Muscle of leg (tissue), 11 donors: Measurements from ENCODE around the gene MRPS2. TPM values are rescaled to one million over a fixed set of nuclear protein-coding genes. Genes with fewer than 3 reads are reported as not detected.
"Not testable (repeated sequence)": the region's sequence is repeated elsewhere in the genome, so short reads cannot be mapped to it uniquely, and the experiment has no call there.

Source experiments
- DNase-seq: peaks from one replicate; pipeline ENCODE4 v3.0.0; 2013
- H3K27ac ChIP-seq: one replicate; pipeline ENCODE4 v1.5.1; 2013; ENCODE audit warnings: mild to moderate bottlenecking, low read length, control low read depth
- H3K27me3 ChIP-seq: one replicate; pipeline ENCODE4 v1.6.1; 2013; ENCODE audit warnings: low read length; ENCODE audit not compliant: control insufficient read depth, insufficient read depth
- H3K36me3 ChIP-seq: one replicate; pipeline ENCODE4 v1.6.1; 2013; ENCODE audit warnings: low read length; ENCODE audit not compliant: control insufficient read depth, insufficient read depth
- H3K4me1 ChIP-seq: one replicate; pipeline ENCODE4 v1.6.1; 2013; ENCODE audit warnings: low read length; ENCODE audit not compliant: control insufficient read depth, insufficient read depth
- H3K4me3 ChIP-seq: one replicate; pipeline ENCODE4 v1.5.1; 2013; ENCODE audit warnings: low read length, control low read depth
- H3K9me3 ChIP-seq: replicated peaks from 2 replicates; pipeline ENCODE4 v1.6.1; 2013; ENCODE audit warnings: low read depth, low read length; ENCODE audit not compliant: control insufficient read depth
- WGBS: methylation state at CpG from one replicate; pipeline ENCODE4 v1.1.5; 2013; ENCODE audit warnings: missing lambda C conversion rate; ENCODE audit not compliant: insufficient coverage; 5-methylcytosine and 5-hydroxymethylcytosine counted together
- polyA plus RNA-seq, 8 donors: library from polyadenylated mRNA; unstranded; fragments of 120-200 nt; gene quantifications; one replicate each; pipeline versions ENCODE4 v1.2.1 to v1.2.3, GENCODE V29; 2013; ENCODE audit warnings: inconsistent platforms in 1 of 8, low replicate concordance in 1 of 8; ENCODE audit not compliant: insufficient read length in 8 of 8, insufficient read depth in 1 of 8
- total RNA-seq: library from RNA; stranded (reverse); fragments of 120-200 nt; gene quantifications from one replicate; pipeline ENCODE4 v1.2.4, GENCODE V29; 2013

Gene MRPS2
- total and polyA plus RNA-seq, 9 donors, result 15.6 to 41.6 (median 34.3) TPM

GRCh38 chr9:135533113-135533512, 32.6 kb downstream of the MRPS2 start:
- H3K27me3 ChIP-seq, result peaks cover 3% of the 10 kb centered on the region

DNA sequence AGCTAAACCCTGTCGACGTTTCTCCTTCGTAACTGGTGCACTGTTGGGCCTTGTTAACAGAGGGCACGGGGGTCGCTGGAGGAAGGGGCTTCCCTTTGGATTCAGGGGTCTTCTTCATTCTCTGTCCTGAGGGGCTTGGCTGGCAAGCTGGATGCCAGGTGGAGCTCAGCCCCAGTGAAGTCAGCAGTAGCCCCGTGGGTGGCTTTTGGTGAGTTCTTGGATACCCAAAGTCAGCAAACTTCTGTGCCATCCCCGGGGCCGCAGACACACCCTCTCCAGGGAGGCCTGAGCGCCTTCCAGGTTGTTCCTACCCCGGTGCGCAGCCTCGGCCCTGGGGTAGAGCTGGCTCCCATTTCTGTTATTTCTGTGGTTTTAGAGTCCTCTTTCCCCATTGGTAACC, 33.2 kb downstream of the MRPS2 start:
- no peak overlapping the region for H3K4me3 ChIP-seq
- H3K36me3 ChIP-seq, result no peaks in the 10 kb centered on the region
- no peak overlapping the region for H3K27ac ChIP-seq
- 84% methylated on average over 11 of the region's 12 CpGs for WGBS
- H3K4me1 ChIP-seq, result no peaks in the 10 kb centered on the region
- peaks cover 3% of the 10 kb centered on the region for H3K27me3 ChIP-seq
- H3K9me3 ChIP-seq, result no peaks in the 10 kb centered on the region
- no peak for DNase-seq

More at GRCh38 chr9:135533113-135533512, 32.6 kb downstream of the MRPS2 start:
- Histone ChIP-seq H3K36me3 (no peaks in the 10 kb centered on the region), H3K9me3 (no peaks in the 10 kb centered on the region), H3K27ac (no peak overlapping the region), H3K4me3 (no peak overlapping the region), H3K4me1 (no peaks in the 10 kb centered on the region)
- WGBS, result 96% methylated on average over 3 of the region's 3 CpGs
- DNase-seq, result no peak

DNA sequence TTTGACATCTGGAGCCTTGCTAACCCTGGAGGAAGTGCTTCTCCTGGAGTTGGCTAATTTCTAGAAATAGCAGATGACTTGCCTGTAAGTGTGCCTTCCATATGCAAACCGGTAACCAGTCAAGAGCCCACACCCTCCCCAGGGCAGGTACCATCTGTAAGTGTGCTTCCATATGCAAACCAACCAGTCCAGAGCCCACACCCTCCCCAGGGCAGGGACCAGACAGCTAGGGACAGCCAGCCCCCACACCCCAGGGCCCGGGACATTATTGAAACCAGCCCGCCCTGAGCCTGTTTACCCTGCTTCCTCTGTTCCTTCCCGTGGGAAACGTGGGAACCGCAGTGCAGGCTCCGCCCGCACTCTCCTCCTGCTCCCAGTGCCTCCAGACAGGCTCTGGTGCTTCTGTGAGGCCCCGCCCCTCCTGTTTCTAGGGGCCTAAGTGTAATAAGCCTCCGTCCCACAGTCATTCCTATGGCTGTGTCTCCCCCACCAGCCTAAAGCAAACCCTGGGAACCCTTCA, 33.8 kb downstream of the MRPS2 start:
- not testable (repeated sequence) for H3K27me3 ChIP-seq, H3K9me3 ChIP-seq, DNase-seq, H3K36me3 ChIP-seq, H3K27ac ChIP-seq, H3K4me3 ChIP-seq, H3K4me1 ChIP-seq
- WGBS, result 24% methylated on average over 9 of the region's 10 CpGs

GRCh38 chr9:135534826-135535225, 34.3 kb downstream of the MRPS2 start:
- H3K4me1 ChIP-seq, H3K36me3 ChIP-seq, H3K27me3 ChIP-seq, H3K27ac ChIP-seq, H3K4me3 ChIP-seq, DNase-seq, H3K9me3 ChIP-seq: not testable (repeated sequence)
- 48% methylated on average over 4 of the region's 4 CpGs for WGBS

DNA sequence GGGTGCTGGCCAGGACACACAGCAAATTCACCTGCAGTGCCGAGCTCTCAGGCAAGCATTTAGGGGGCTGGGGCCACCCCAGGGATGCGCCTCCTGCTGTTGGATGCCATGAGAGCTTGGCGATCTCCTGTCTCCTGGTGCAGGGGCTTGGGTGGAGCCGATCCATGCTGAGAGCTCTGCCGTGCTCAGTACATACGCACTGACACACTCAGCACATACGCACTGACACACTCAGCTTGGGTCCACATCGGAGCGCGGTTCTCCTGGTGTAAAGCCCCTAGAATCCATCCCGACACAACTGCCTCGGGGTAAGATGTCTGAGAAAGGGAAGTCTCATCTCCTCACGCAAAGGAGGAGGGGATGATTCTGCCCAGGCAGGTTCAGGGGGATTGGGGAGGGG, 35.1 kb downstream of the MRPS2 start:
- 67% methylated on average over 7 of the region's 13 CpGs for WGBS
- not testable (repeated sequence) for H3K4me1 ChIP-seq

GRCh38 chr9:135536216-135536615, 35.7 kb downstream of the MRPS2 start:
- Histone ChIP-seq H3K4me1 (no peaks in the 10 kb centered on the region), H3K36me3 (no peaks in the 10 kb centered on the region), H3K9me3 (no peaks in the 10 kb centered on the region), H3K27me3 (peaks cover 3% of the 10 kb centered on the region), H3K27ac (no peak overlapping the region), H3K4me3 (no peak overlapping the region)
- DNase-seq, result no peak
- WGBS, result 70% methylated on average over 6 of the region's 8 CpGs

More for the DNA sequence above, 35.1 kb downstream of the MRPS2 start:
- not testable (repeated sequence) for H3K36me3 ChIP-seq, H3K4me3 ChIP-seq, H3K27ac ChIP-seq, H3K9me3 ChIP-seq, DNase-seq, H3K27me3 ChIP-seq

DNA sequence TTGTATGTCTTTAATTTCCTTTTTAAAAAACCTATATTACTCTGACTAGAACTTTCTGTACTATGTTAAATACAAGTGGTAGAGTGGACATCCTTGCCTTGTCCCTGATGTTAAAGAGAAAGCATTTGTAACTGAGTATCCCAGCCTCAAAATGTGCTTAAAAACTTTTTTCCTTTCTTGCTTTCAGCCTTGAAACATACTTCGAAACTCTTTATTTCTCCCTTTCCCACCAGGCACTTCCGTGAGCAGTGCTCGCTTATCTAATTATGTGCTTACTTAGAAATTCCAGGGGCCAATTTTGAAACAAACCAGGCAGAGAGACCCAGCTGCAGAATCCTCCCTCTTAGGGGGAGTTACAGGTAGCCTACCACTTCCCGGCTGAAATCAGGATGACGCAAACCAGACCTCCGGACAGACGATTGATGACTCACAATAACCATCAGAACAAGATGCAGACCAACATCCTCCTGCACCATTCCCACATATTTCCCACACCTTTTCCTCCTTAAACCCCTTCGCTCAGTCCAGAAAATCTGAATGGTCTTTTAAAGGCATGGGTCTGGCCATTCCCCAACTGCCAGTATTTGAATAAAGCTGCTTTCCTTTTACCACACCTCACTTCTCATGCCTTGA, 42.9 kb downstream of the MRPS2 start:
- not testable (repeated sequence) for DNase-seq, H3K27ac ChIP-seq, H3K4me3 ChIP-seq, H3K9me3 ChIP-seq, H3K27me3 ChIP-seq, H3K4me1 ChIP-seq, H3K36me3 ChIP-seq
- 12% methylated on average over 5 of the region's 8 CpGs for WGBS

- no peak for DNase-seq
- Histone ChIP-seq H3K27ac (no peak overlapping the region), H3K27me3 (peaks cover 3% of the 10 kb centered on the region), H3K9me3 (no peaks in the 10 kb centered on the region), H3K4me1 (no peaks in the 10 kb centered on the region), H3K36me3 (no peaks in the 10 kb centered on the region), H3K4me3 (no peak overlapping the region)
- 85% methylated on average over 5 of the region's 18 CpGs for WGBS
Observed at GRCh38 chr9:135544981-135545635, 44.6 kb downstream of the MRPS2 start.

DNA sequence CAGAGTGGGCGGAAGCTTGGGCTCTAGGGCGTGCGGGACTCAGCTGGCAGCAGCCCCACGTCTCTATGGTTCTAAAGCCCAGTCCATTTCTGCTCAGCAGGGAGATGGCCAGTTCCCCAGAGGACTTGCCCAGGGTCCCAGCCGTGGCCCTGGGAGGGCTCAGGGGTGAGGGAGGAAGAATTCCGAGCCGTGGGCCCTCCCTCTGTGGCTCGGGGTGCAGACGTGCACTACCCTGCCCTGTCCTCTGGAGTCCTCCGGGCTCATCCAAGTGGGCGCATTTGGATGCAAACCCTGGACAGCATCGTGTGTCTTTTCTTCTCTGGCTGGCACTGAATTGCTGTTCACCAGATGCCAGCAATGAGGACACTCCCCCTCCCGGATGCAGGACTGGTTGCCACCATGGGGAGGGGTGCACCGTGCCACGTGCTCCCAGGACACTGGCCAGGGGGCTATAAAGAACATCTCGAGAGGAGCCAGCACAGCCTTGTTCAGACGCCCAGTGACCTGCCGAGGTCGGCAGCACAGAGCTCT, 45.2 kb downstream of the MRPS2 start, which contains the start of gene OBP2A:
Gene OBP2A (plus strand): TSS at position 481 of the 531 bp plus-strand sequence. CDS start 55 bp downstream, outside the sequence.
- H3K4me3 ChIP-seq, H3K27ac ChIP-seq, H3K36me3 ChIP-seq, H3K27me3 ChIP-seq, H3K4me1 ChIP-seq, DNase-seq, H3K9me3 ChIP-seq: not testable (repeated sequence)
- 83% methylated on average over 10 of the region's 19 CpGs for WGBS

- H3K36me3 ChIP-seq, H3K9me3 ChIP-seq, H3K27ac ChIP-seq, DNase-seq, H3K4me3 ChIP-seq, H3K4me1 ChIP-seq, H3K27me3 ChIP-seq: not testable (repeated sequence)
- WGBS, result 73% methylated on average over 12 of the region's 21 CpGs
Observed at GRCh38 chr9:135546792-135547617, 46.5 kb downstream of the MRPS2 start.
